K562 (cell line): Measurements from ENCODE around the gene PPP4R3B. TPM values are rescaled to one million over a fixed set of nuclear protein-coding genes. Genes with fewer than 3 reads are reported as not detected.

ENCODE experiments used
- ATF6 ChIP-seq: sonication (generic); formaldehyde crosslinking; IDR thresholded peaks from 2 replicates; pipeline ENCODE4 v1.4.0; 2020; ENCODE audit warnings: mild to moderate bottlenecking, missing genetic modification reagents
- E4F1 ChIP-seq: fragments of 250-450 bp; sonication (Bioruptor Pico); IDR thresholded peaks from 2 replicates; pipeline ENCODE4 v1.5.0; 2021; ENCODE audit warnings: mild to moderate bottlenecking, borderline replicate concordance
- IRF2 ChIP-seq: sonication (generic); formaldehyde crosslinking; IDR thresholded peaks from 2 replicates; pipeline ENCODE4 v1.8.1; 2022; ENCODE audit warnings: mild to moderate bottlenecking, missing genetic modification reagents
- KAT8 ChIP-seq: fragments of 450-650 bp; IDR thresholded peaks from 2 replicates; pipeline ENCODE4 v1.6.1; 2016; ENCODE audit warnings: low read depth, mild to moderate bottlenecking
- MLX ChIP-seq, 2 experiments: fragments of 450-650 bp in 1 of 2; sonication (generic) in 1 of 2; formaldehyde crosslinking; conservative IDR thresholded peaks; 2 replicates each; pipeline versions ENCODE4 v1.4.0 to v1.8.1; 2020 to 2022; ENCODE audit warnings: mild to moderate bottlenecking in 1 of 2, missing genetic modification reagents in 1 of 2
- MYC ChIP-seq, 2 experiments: fragments of 250-450 bp in 1 of 2; sonication (Bioruptor Pico) in 1 of 2; IDR thresholded peaks; 2 replicates each; pipeline versions ENCODE4 v1.5.1 to v1.6.1; 2012 to 2021; ENCODE audit warnings: low read depth in 2 of 2, borderline replicate concordance in 1 of 2, improper control_type of control experiment in 1 of 2, low read length in 1 of 2, mild to moderate bottlenecking in 1 of 2, moderate library complexity in 1 of 2
- RB1 ChIP-seq: fragments of 450-650 bp; IDR thresholded peaks from 2 replicates; pipeline ENCODE4 v1.6.1; 2017; ENCODE audit warnings: low read depth, mild to moderate bottlenecking
- TFAM ChIP-seq: fragments of 250-450 bp; sonication (Bioruptor Pico); conservative IDR thresholded peaks from 2 replicates; pipeline ENCODE4 v1.5.0; 2021; ENCODE audit warnings: mild to moderate bottlenecking, moderate library complexity
- ZC3H4 ChIP-seq: sonication (generic); formaldehyde crosslinking; IDR thresholded peaks from 2 replicates; pipeline ENCODE4 v1.9.0; 2021; ENCODE audit warnings: missing genetic modification reagents, borderline replicate concordance
- ZNF23 ChIP-seq: fragments of 250-450 bp; sonication (Bioruptor Pico); IDR thresholded peaks from 2 replicates; pipeline ENCODE4 v1.4.0; 2020; ENCODE audit warnings: mild to moderate bottlenecking
- polyA plus RNA-seq, 8 experiments: library from polyadenylated mRNA; depleted of rRNA in 4 of 8; stranded (reverse) in 5 of 8; unstranded in 3 of 8; fragments of >200 nt; fragmentation: Nextera tagmentation in 2 of 8; fragmentation: Illumina TruSeq in 1 of 8; extraction: Ambion mirVana in 2 of 8; extraction: Trizol in 1 of 8; gene quantifications; 2 replicates each; pipeline versions ENCODE4 v1.2.1 to v1.2.3, GENCODE V29; 2011 to 2014; ENCODE audit warnings: inconsistent platforms in 1 of 8, missing spikeins in 1 of 8
- total RNA-seq, 7 experiments: library from RNA; depleted of rRNA in 6 of 7; stranded (reverse); fragments of >200 nt in 6 of 7; fragmentation: Illumina TruSeq in 2 of 7; extraction: Trizol in 2 of 7; gene quantifications; 2 replicates each; pipeline versions ENCODE4 v1.2.1 to v1.2.3, GENCODE V29; 2011 to 2021; ENCODE audit warnings: low replicate concordance in 1 of 7
- TF ChIP-seq, protein P1 (sequence below), 2 experiments: fragments of 450-650 bp in 1 of 2; sonication (generic) in 1 of 2; formaldehyde crosslinking in 1 of 2; IDR thresholded peaks; 2 replicates each; pipeline versions ENCODE4 v1.7.1 to v1.9.0; 2016 to 2022; ENCODE audit warnings: inconsistent platforms in 1 of 2, mild to moderate bottlenecking in 1 of 2, missing genetic modification reagents in 1 of 2

PPP4R3B gene
- total and polyA plus RNA-seq, 9 of the 15 experiments (the other 6 are each of a cell fraction or from before 2014, with no cell fraction given): 13.2 to 59.2 (median 41.9) TPM

DNA sequence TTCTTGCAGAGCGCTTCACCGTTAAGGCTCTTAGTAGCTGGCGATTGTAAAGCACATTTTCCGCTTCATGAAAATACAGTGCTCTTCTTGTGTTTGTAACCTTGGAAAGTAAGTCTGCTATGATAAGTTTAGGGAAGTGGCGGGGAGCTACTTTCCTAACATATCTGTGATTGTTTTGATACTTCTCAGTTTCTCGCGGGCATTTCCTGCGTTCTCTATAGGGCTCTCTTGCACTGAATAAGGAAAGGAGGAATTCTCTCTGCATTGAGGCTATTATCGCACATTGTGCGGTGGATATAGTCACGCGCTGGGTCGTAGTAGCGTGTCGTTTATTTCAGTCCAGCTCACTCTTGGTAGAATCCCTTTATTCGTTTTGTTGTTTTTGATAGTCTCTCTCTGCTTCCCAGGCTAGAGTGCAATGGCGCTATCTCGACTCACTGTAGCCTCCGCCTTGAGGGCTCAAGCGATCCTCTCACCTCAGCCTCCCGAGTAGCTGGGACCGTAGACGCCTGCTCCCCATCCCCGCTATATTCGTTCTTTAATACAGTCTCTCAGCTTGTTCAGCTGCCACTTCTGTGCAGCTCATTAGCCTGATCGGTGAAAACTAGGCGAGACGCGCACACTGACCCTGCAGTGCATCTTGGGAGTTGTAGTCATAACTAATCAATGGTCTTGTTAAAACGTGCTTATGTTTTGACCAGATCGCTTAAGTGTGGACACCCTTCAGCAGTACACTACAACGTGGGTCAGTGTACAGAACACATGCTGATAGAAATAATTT lies 1.0 kb upstream of the PPP4R3B start (continued):
- no peak for TF ChIP-seq ATF6 (CRISPR knock-in tag)
- TF ChIP-seq RB1: no peak
- TF ChIP-seq MYC (IDR thresholded peaks at IDR 0.05; ENCODE audit: low read depth, low read length): peak; percentile 74
- no peak for TF ChIP-seq MYC (CRISPR knock-in tag; IDR thresholded peaks at IDR 0.05; ENCODE audit: borderline replicate concordance, low read depth)
- 0 out of 4 replicates have a peak, but pooled peaks of 1 of the 2 experiments have one; percentile 29 for TF ChIP-seq MLX (CRISPR knock-in tag; conservative IDR thresholded peaks at IDR 0.05)
- TF ChIP-seq, protein P1, sequence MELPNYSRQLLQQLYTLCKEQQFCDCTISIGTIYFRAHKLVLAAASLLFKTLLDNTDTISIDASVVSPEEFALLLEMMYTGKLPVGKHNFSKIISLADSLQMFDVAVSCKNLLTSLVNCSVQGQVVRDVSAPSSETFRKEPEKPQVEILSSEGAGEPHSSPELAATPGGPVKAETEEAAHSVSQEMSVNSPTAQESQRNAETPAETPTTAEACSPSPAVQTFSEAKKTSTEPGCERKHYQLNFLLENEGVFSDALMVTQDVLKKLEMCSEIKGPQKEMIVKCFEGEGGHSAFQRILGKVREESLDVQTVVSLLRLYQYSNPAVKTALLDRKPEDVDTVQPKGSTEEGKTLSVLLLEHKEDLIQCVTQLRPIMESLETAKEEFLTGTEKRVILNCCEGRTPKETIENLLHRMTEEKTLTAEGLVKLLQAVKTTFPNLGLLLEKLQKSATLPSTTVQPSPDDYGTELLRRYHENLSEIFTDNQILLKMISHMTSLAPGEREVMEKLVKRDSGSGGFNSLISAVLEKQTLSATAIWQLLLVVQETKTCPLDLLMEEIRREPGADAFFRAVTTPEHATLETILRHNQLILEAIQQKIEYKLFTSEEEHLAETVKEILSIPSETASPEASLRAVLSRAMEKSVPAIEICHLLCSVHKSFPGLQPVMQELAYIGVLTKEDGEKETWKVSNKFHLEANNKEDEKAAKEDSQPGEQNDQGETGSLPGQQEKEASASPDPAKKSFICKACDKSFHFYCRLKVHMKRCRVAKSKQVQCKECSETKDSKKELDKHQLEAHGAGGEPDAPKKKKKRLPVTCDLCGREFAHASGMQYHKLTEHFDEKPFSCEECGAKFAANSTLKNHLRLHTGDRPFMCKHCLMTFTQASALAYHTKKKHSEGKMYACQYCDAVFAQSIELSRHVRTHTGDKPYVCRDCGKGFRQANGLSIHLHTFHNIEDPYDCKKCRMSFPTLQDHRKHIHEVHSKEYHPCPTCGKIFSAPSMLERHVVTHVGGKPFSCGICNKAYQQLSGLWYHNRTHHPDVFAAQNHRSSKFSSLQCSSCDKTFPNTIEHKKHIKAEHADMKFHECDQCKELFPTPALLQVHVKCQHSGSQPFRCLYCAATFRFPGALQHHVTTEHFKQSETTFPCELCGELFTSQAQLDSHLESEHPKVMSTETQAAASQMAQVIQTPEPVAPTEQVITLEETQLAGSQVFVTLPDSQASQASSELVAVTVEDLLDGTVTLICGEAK (IDR thresholded peaks at IDR 0.05): peak; percentile 39; the same call in 1 of the 2 replicates
- TF ChIP-seq, protein P1 (CRISPR knock-in tag; IDR thresholded peaks at IDR 0.05): no peak
- no peak for TF ChIP-seq IRF2 (CRISPR knock-in tag)
- no peak for TF ChIP-seq E4F1 (CRISPR knock-in tag)
- TF ChIP-seq KAT8: no peak
- TF ChIP-seq ZC3H4 (CRISPR knock-in tag): peak; percentile 77; the same call in 1 of the 2 replicates
- TF ChIP-seq ZNF23 (CRISPR knock-in tag): no peak
- no peak for TF ChIP-seq TFAM (CRISPR knock-in tag)
